Choroid plexus epithelial cell (primary cell): ENCODE measurements around the gene SLC6A16.

Experiments used
- DNase-seq: peaks from one replicate; pipeline ENCODE4 v3.0.0-alpha.2; 2010; ENCODE audit warnings: low read depth
- H3K4me3 ChIP-seq: 2 replicates; pipeline ENCODE4 v1.5.1; 2011; ENCODE audit warnings: low read depth, mild to moderate bottlenecking, control low read depth, low read length, moderate library complexity
- CTCF ChIP-seq: conservative IDR thresholded peaks from 2 replicates; pipeline ENCODE4 v1.5.1; 2011; ENCODE audit warnings: low read depth, mild to moderate bottlenecking, control low read depth, inconsistent platforms, low read length, moderate library complexity

Gene SLC6A16

DNA sequence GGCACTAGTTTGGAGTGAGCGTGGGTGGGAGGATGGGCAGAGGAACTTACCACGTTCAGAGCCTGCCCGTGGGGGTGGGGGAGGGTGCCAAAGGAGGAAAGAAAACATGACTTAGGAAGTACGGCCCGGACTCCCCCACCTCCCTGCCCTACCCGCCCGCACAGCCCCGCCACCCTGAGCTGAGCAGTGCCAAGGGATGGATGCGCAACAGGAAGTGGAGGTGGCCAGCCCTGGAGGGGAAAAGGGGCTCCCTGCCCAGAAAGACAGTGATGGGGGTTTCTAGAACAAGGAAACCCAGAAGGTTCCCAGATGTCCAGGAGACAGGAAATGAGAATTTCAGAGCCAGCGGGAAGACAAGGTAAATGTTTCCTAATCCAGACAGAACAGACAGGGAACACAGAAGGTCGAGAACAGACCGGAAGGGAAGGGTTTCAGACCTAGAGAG lies 30.9 kb upstream of the SLC6A16 start:
- TF ChIP-seq CTCF = no peak
- H3K4me3 ChIP-seq = no peak overlapping the region
- DNase-seq = peak; percentile 30

GRCh38 chr19:49349567-49349966 lies 24.6 kb upstream of the SLC6A16 start:
- TF ChIP-seq CTCF = no peak
- H3K4me3 ChIP-seq = no peak overlapping the region
- DNase-seq = no peak

DNA sequence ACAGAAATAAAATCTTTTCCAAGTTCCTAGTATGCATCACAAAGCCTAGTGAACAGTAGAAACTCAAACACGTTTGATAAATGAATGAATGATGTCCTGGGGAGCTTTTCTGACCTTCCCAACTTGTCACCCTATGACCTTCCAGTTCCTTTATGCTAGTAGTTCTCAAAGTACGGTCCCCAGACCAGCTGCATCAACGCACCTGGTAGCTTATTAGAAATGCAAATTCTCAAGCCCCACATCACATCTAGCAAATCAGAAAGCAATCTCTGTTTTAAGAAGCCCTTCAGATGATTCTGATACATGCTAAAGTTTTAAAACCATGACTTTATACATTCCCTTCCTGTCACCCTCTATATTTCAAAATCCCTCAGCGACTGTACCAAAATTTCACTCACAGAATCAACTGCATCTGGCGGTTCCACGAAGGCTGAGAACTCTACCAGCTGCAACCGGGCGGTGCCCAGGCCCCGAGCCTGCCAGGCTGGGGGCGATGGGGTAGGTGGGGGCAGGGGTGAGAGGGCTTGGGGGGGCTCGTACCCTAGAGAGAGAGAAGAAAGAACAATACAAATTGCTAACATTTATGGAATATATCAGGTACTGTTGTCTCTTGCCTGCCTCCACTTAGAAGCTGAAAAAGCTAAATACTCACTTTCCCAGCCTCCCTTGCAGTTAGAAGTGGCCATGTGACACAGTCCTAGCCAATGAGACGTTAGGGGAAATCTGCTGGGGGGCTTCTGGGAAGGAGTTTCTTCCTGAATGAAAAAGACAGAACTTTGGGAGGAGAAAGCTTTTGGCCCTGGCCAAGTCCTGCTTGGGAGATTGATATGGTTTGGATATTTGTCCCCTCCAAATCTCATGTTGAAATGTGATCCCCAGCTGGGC lies 23.6 kb upstream of the SLC6A16 start:
- TF ChIP-seq CTCF = no peak
- H3K4me3 ChIP-seq = no peak overlapping the region
- DNase-seq = no peak

GRCh38 chr19:49347835-49348234 lies 22.8 kb upstream of the SLC6A16 start:
- DNase-seq = peak; percentile 85
- H3K4me3 ChIP-seq = no peak overlapping the region
- TF ChIP-seq CTCF = peak; percentile 50

DNA sequence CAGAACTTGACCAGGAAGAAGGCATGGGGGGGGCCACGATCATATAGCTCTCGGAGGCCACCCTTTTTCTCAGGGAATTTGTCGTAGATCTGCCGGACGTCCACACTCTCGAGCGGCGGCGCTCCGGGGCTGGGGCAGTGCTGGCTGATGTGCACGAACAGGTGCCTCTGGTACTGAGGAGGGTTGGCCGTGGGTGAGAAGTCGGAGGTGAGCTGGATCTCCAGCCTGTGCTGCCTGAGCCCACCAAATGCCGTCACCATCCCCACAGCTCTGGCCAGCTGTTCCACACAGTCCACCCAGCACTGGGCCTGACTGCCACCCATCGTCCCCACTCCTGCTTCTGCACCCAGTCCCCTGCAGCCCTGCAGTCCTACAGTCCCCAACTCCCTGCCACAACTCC lies 22.2 kb upstream of the SLC6A16 start:
- no peak overlapping the region for H3K4me3 ChIP-seq
- no peak for DNase-seq
- no peak for TF ChIP-seq CTCF

DNA sequence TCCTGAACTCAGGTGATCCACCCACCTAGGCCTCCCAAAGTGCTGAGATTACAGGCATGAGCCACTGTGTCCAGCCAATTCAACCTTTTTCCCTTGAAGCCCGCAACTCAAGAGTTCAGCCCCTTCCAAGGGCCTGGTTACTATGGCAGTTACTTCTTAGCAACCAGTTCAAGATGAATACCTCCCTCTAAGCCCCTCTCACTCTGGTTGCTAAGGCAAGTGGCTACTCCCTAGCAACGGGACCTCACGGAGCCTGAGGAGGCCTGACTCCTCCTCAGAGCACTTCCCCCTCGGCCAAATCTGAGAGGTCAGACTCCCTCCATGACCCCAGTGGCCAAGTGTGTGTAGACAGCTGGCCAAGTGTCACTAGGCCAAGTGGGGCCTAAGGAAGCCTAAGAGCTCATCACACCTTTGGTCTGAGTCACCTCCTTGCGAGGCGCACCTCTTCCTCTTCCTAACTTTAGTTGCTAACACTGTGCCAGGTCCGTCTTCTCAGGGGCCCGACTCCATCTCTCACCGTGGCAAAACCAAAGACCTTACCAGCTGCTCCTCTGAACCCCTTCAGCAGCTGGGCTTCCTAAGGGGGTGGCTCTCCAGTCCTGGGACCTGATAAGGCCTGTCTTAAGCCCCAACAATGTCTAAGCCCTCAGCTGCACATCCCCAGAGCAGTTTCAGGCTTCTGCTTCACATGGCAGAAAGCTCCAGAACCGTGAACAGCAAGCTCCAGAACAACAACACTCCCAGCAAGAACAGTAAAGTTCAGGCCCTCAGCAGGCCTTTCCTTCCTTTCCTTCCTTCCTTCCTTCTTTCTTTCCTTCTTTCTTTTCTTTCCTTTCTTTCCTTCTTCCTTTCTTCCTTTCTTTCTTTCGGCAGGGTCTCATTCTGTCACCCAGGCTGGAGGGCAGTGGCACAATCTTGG lies 19.8 kb upstream of the SLC6A16 start:
- no peak for TF ChIP-seq CTCF
- H3K4me3 ChIP-seq = no peak overlapping the region
- DNase-seq = no peak
